Ecto neural progenitor cell (in vitro differentiated cells): ENCODE data around the gene PLXNB3.

Source experiments
- DNase-seq: peaks from one replicate; pipeline ENCODE4 v3.0.0-alpha.2; 2018; ENCODE audit warnings: low spot score

Gene PLXNB3

GRCh38 chrX:153791104-153791852, 27.2 kb downstream of the PLXNB3 start:
- no peak for DNase-seq

GRCh38 chrX:153792368-153792767, 28.3 kb downstream of the PLXNB3 start:
- no peak for DNase-seq

GRCh38 chrX:153793291-153793690, 29.2 kb downstream of the PLXNB3 start:
- DNase-seq = no peak

GRCh38 chrX:153794018-153794896, 30.2 kb downstream of the PLXNB3 start, which contains the start of the genes IDH3G and SSR4:
Gene IDH3G (minus strand): TSS chrX:153794375. CDS start chrX:153794326, 49 bp downstream.
Gene SSR4 (plus strand): TSS chrX:153794668. CDS start chrX:153794688, 20 bp downstream.
- DNase-seq = peak; percentile 94

- no peak for DNase-seq
Measured at GRCh38 chrX:153794897-153795816, 31.1 kb downstream of the PLXNB3 start.

GRCh38 chrX:153797415-153798015, 33.5 kb downstream of the PLXNB3 start:
- no peak for DNase-seq

- no peak for DNase-seq
Measured at GRCh38 chrX:153799326-153799725, 35.3 kb downstream of the PLXNB3 start.

GRCh38 chrX:153800177-153800722, 36.2 kb downstream of the PLXNB3 start:
- DNase-seq = no peak

- DNase-seq = no peak
Measured at GRCh38 chrX:153800746-153801145, 36.7 kb downstream of the PLXNB3 start.

- DNase-seq = no peak
Measured at GRCh38 chrX:153801669-153802068, 37.6 kb downstream of the PLXNB3 start.

GRCh38 chrX:153802513-153803045, 38.5 kb downstream of the PLXNB3 start:
- no peak for DNase-seq

GRCh38 chrX:153803211-153804099, 39.4 kb downstream of the PLXNB3 start:
- DNase-seq = no peak

- no peak for DNase-seq
Measured at GRCh38 chrX:153804100-153804595, 40.1 kb downstream of the PLXNB3 start.

- DNase-seq = no peak
Measured at GRCh38 chrX:153804621-153805020, 40.6 kb downstream of the PLXNB3 start.

GRCh38 chrX:153805436-153805835, 41.4 kb downstream of the PLXNB3 start:
- no peak for DNase-seq

GRCh38 chrX:153806999-153807575, 43.0 kb downstream of the PLXNB3 start:
- DNase-seq = no peak

GRCh38 chrX:153807976-153808375, 43.9 kb downstream of the PLXNB3 start:
- no peak for DNase-seq

GRCh38 chrX:153812220-153812619, 48.2 kb downstream of the PLXNB3 start:
- no peak for DNase-seq

GRCh38 chrX:153813161-153813560, 49.1 kb downstream of the PLXNB3 start:
- no peak for DNase-seq
